ENCODE measurements around the gene GLT6D1.

The GLT6D1 gene

DNA sequence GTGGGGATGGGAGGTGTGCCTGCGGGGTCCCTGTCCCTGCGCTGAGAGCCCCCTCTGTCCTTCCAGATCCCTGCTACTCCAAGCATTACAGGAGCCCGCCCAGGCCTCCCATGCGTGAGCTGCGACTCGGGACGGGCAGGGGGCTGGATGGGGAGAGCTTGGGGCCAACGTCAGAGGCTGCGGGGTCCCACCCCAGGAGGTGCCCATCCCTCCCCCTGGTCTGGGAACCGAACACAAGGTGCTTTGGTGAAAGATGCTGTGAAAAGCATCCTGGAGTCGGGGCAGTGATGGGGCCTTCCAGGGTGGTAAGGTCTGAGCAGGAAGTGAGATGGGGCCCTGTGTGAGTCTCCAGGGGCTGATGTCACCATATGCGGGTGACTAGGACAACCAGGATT lies 26.5 kb upstream of the GLT6D1 start:
- no peak for TF ChIP-seq CTCF (IDR thresholded peaks at IDR 0.05; ENCODE audit: low read depth, low read length, missing control alignments)
- in situ Hi-C loops (cut with HindIII; ENCODE audit: low sequenced_read_pairs): no loop called here
- no peak for DNase-seq (ENCODE audit: low read depth)
- H3K4me3 ChIP-seq (ENCODE audit: low read depth, low read length): no peak overlapping the region

GRCh38 chr9:135664801-135665794 lies 25.8 kb upstream of the GLT6D1 start:
- H3K4me3 ChIP-seq (ENCODE audit: low read depth, low read length): no peak overlapping the region
- TF ChIP-seq CTCF (IDR thresholded peaks at IDR 0.05; ENCODE audit: low read depth, low read length, missing control alignments): no peak
- DNase-seq (ENCODE audit: low read depth): no peak
- in situ Hi-C loops (cut with HindIII; ENCODE audit: low sequenced_read_pairs): no loop called here

GRCh38 chr9:135664266-135664665 lies 24.9 kb upstream of the GLT6D1 start:
- DNase-seq (ENCODE audit: low read depth): no peak
- no peak overlapping the region for H3K4me3 ChIP-seq (ENCODE audit: low read depth, low read length)
- no peak for TF ChIP-seq CTCF (IDR thresholded peaks at IDR 0.05; ENCODE audit: low read depth, low read length, missing control alignments)
- in situ Hi-C loops (cut with HindIII; ENCODE audit: low sequenced_read_pairs): no loop called here

DNA sequence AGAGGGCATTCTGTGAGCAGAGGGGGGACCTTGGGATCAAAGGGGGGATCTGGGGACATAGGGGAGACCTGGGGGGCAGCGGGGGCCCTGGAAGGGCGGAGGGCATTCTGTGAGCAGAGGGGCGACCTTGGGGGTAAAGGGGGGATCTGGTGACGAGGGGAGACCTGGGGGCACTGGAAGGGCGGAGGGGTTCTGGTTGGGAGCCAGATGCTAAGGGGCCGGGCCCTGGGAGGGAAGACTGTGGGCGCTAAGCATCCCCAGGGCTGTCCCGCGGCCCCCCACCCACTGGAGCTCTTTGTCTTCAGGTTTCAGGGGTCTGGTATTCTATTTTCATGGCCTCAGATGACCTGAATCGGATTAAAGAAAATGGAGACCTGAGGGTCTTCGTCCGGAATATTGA lies 24.5 kb upstream of the GLT6D1 start:
- no peak for TF ChIP-seq CTCF (IDR thresholded peaks at IDR 0.05; ENCODE audit: low read depth, low read length, missing control alignments)
- in situ Hi-C loops (cut with HindIII; ENCODE audit: low sequenced_read_pairs): no loop called here
- no peak for DNase-seq (ENCODE audit: low read depth)
- no peak overlapping the region for H3K4me3 ChIP-seq (ENCODE audit: low read depth, low read length)

DNA sequence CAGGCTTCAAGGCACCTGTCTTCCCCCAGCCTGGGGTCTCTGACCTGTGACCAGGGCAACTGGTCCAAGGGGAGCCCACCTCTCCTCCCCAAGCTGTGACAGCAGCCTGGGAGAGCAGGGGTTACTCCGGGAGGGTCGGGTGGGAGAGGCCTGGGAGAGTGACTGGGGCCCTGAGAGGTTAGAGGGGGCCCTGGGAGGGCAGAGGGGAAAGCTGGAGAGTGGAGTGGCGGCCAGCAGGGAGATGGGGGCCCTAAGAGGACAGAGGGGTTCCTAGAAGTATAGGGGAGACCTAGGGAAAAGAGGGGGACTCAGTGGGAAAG lies 24.1 kb upstream of the GLT6D1 start:
- H3K4me3 ChIP-seq (ENCODE audit: low read depth, low read length): no peak overlapping the region
- in situ Hi-C loops (cut with HindIII; ENCODE audit: low sequenced_read_pairs): no loop called here
- TF ChIP-seq CTCF (IDR thresholded peaks at IDR 0.05; ENCODE audit: low read depth, low read length, missing control alignments): no peak
- no peak for DNase-seq (ENCODE audit: low read depth)

GRCh38 chr9:135662758-135663450 lies 23.6 kb upstream of the GLT6D1 start, which contains the start of gene LCN9:
LCN9 (plus strand) TSS chr9:135663309; CDS start chr9:135663322, 13 bp downstream.
- no peak for DNase-seq (ENCODE audit: low read depth)
- H3K4me3 ChIP-seq (ENCODE audit: low read depth, low read length): no peak within 1 kb of the TSS
- TF ChIP-seq CTCF (IDR thresholded peaks at IDR 0.05; ENCODE audit: low read depth, low read length, missing control alignments): no peak
- in situ Hi-C loops (cut with HindIII; ENCODE audit: low sequenced_read_pairs): no loop called here

All from astrocyte of the cerebellum (primary cell).